ENCODE results near the gene MFNG.

- TF ChIP-seq, protein P1, sequence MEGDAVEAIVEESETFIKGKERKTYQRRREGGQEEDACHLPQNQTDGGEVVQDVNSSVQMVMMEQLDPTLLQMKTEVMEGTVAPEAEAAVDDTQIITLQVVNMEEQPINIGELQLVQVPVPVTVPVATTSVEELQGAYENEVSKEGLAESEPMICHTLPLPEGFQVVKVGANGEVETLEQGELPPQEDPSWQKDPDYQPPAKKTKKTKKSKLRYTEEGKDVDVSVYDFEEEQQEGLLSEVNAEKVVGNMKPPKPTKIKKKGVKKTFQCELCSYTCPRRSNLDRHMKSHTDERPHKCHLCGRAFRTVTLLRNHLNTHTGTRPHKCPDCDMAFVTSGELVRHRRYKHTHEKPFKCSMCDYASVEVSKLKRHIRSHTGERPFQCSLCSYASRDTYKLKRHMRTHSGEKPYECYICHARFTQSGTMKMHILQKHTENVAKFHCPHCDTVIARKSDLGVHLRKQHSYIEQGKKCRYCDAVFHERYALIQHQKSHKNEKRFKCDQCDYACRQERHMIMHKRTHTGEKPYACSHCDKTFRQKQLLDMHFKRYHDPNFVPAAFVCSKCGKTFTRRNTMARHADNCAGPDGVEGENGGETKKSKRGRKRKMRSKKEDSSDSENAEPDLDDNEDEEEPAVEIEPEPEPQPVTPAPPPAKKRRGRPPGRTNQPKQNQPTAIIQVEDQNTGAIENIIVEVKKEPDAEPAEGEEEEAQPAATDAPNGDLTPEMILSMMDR (IDR thresholded peaks at IDR 0.05) = no peak
- TF ChIP-seq POLR2A (IDR thresholded peaks at IDR 0.05) = no peak
Measured at GRCh38 chr22:37425800-37426705, 60.1 kb downstream of the MFNG start.
